Adrenal gland (tissue), 12 donors: ENCODE measurements around the gene LPAR5. TPM values are rescaled to one million over a fixed set of nuclear protein-coding genes. Genes with fewer than 3 reads are reported as not detected.

Experiments
- DNase-seq, 7 donors: peaks; one replicate each; pipeline ENCODE4 v3.0.0-alpha.2; 2019 to 2020
- H3K27ac ChIP-seq, 5 donors: fragments of 200-600 bp; sonication (generic) in 4 of 5; 1 replicate in 3 of 5; 2 replicates in 2 of 5; pipeline versions ENCODE4 v1.5.1 to v1.8.0; 2016 to 2020; ENCODE audit warnings: mild to moderate bottlenecking in 1 of 5
- H3K27me3 ChIP-seq: fragments of 200-600 bp; 2 replicates; pipeline ENCODE4 v1.8.0; 2021
- H3K36me3 ChIP-seq, 2 donors: fragments of 200-600 bp; replicated peaks in 1 of 2; 1 replicate in 1 of 2; 2 replicates in 1 of 2; pipeline versions ENCODE4 v1.5.1 to v1.8.0; 2018 to 2022
- H3K4me1 ChIP-seq, 2 donors: fragments of 200-600 bp; replicated peaks in 1 of 2; 1 replicate in 1 of 2; 2 replicates in 1 of 2; pipeline versions ENCODE4 v1.5.1 to v1.8.0; 2018 to 2021
- H3K4me3 ChIP-seq, 4 donors: fragments of 200-600 bp; sonication (generic) in 3 of 4; one replicate each; pipeline ENCODE4 v1.5.1; 2016 to 2018
- H3K9me3 ChIP-seq, 3 donors: fragments of 200-600 bp; sonication (generic) in 1 of 3; replicated peaks in 1 of 3; 1 replicate in 2 of 3; 2 replicates in 1 of 3; pipeline versions ENCODE4 v1.5.1 to v1.8.0; 2016 to 2021
- POLR2A ChIP-seq, 2 donors: fragments of 450-650 bp; IDR thresholded peaks; one replicate each; pipeline ENCODE4 v1.6.1; 2017; ENCODE audit warnings: antibody characterized with exemption in 2 of 2, mild to moderate bottlenecking in 2 of 2, moderate library complexity in 1 of 2
- WGBS, 4 donors: extraction: QIAGEN DNeasy Blood & Tissue Kit in 2 of 4; methylation state at CpG; one replicate each; pipeline versions ENCODE4 v1.1.5 to v1.1.7; 2013 to 2017; 5-methylcytosine and 5-hydroxymethylcytosine counted together
- intact Hi-C, 2 donors: fragments of 100-400 bp; cut with DNase I; formaldehyde crosslinking; loops; one replicate each; pipeline versions ENCODE4 v1.14.1 to v1.15.0; 2022 to 2023
- polyA plus RNA-seq, 3 donors: library from polyadenylated mRNA; stranded (reverse); fragments of 200-250 nt in 2 of 3; fragments of 350-450 nt in 1 of 3; fragmentation: Illumina TruSeq in 1 of 3; extraction: RNeasy Lipid Tissue Mini Kit (QIAGEN cat#74804) in 1 of 3; gene quantifications; one replicate each; pipeline ENCODE4 v1.2.3, GENCODE V29; 2013 to 2014
- total RNA-seq, 9 donors: library from RNA; depleted of rRNA in 4 of 9; stranded (reverse); fragments of >200 nt in 4 of 9; fragments of 120-200 nt in 1 of 9; fragmentation: NEBNext Ultra II Directional in 1 of 9; extraction: Animal tissue kit (Norgen Biotek cat#: 25700) in 1 of 9; gene quantifications; one replicate each; pipeline versions ENCODE4 v1.1.0 to v1.2.4, GENCODE V29; 2013 to 2023
- TF ChIP-seq, protein P1 (sequence below), 6 experiments: fragments of 450-650 bp in 4 of 6; fragments of 200-600 bp in 2 of 6; sonication (generic) in 1 of 6; IDR thresholded peaks; 1 replicate in 5 of 6; 2 replicates in 1 of 6; pipeline versions ENCODE4 v1.5.1 to v1.8.0; 2016 to 2021; ENCODE audit warnings: antibody characterized with exemption in 6 of 6, mild to moderate bottlenecking in 2 of 6, moderate library complexity in 1 of 6
- donor health status: healthy with polysubstance abuse.
- donor health status: Bipolar disorder and iron deficiency.
- donor health status: DM: yes; HTN: yes; CAD: no.
- donor health status: DM: no; HTN: no; CAD: no.
- donor health status: DM: no; HTN: no; CAD: no.
- donor health status: DM: yes; HTN: yes; CAD: no.

The LPAR5 gene
- total and polyA plus RNA-seq, 12 donors, result 0.28 to 11.6 (median 4.7) TPM

DNA sequence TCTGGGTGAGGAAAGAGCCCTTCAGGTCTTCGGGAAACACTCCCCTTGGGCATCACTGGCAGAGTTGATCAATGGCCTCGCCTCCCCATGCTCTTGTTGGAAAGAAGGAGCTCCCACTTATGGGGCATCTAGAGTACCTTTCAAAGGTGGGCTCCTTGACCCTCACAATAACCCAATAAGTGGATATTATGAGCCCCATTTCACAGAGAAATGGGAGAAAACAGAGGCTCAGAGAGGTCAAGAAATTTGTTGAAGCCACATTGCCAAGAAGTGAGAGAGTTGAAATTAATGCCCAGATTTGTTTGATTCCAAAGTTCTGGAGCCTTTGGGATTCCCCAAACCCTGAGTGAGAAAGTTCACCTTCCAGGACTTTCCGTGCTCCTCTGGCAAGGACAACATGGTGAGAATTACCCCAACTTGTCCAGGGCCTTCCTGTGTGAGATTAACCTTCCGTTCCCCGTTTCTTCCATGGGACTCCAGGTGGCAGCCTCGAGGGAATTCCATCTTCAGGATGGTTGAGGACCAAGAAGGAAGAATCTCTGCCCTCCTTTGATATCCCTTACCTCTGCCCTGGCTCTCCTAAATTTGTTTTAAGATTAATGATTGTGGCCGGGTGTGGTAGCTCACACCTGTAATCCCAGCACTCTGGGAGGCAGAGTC lies 21.1 kb downstream of the LPAR5 start:
- intact Hi-C loops, result loop anchor here in 1 of 2 donors (10.0 kb wide), 1 partner anchor 50 kb away; the partner anchor contains the start of gene ING4
- no peaks in the 10 kb centered on the region for H3K27me3 ChIP-seq
- DNase-seq, result peak in 1 of 7 donors; percentile 35
- H3K36me3 ChIP-seq, result no peaks in the 10 kb centered on the region
- H3K27ac ChIP-seq, result peak overlapping the region; percentile 73 to 95 (median 79)
- H3K4me3 ChIP-seq, result no peak overlapping the region
- TF ChIP-seq POLR2A (IDR thresholded peaks at IDR 0.05), result no peak
- TF ChIP-seq, protein P1, sequence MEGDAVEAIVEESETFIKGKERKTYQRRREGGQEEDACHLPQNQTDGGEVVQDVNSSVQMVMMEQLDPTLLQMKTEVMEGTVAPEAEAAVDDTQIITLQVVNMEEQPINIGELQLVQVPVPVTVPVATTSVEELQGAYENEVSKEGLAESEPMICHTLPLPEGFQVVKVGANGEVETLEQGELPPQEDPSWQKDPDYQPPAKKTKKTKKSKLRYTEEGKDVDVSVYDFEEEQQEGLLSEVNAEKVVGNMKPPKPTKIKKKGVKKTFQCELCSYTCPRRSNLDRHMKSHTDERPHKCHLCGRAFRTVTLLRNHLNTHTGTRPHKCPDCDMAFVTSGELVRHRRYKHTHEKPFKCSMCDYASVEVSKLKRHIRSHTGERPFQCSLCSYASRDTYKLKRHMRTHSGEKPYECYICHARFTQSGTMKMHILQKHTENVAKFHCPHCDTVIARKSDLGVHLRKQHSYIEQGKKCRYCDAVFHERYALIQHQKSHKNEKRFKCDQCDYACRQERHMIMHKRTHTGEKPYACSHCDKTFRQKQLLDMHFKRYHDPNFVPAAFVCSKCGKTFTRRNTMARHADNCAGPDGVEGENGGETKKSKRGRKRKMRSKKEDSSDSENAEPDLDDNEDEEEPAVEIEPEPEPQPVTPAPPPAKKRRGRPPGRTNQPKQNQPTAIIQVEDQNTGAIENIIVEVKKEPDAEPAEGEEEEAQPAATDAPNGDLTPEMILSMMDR (IDR thresholded peaks at IDR 0.05), result peak in 1 of 6 experiments; percentile 5
- H3K4me1 ChIP-seq, result peaks cover 24 to 27% of the 10 kb centered on the region in 2 donors
- WGBS, 4 donors, result 61 to 72% (median 65%) methylated on average over 5 to 7 of the region's 7 CpGs
- no peaks in the 10 kb centered on the region for H3K9me3 ChIP-seq

DNA sequence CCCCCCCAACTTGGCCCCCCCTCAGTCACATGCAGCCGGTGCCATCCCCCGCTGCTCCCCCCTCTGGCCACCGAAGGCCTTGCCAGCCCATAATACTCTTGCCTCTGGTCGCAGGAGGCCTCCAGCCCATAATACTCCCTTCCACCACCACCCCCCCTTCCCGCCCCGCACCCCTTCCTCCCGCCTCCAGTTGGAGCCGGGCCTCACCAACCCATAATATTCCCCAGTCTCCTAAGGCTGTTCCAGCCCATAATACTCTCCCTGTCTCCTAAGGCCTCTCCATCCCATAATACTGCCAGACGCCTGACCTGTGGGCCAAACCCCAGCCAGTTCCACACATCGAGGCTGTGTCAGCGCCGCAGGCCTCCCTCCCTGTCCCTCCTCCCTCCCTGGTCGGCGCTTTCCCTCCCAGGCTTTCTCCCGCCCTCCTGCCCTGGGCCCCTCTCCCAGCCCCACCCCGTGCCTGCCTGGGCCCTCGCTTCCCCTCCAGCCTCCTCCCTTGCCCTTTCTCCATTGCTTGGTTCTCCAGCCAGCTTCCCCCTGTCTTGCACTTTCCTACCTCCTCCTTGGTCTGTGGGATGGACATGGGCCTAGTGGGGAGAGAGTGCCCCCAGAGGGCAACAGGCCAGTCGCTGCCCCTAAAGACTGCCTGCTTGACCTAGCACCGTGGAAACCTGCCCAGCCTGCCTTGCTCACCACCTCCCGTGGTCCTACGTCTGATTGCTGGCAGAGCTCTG lies 21.8 kb downstream of the LPAR5 start:
- WGBS, 4 donors, result 2 to 6% (median 3%) methylated on average over 12 to 21 of the region's 21 CpGs

DNA sequence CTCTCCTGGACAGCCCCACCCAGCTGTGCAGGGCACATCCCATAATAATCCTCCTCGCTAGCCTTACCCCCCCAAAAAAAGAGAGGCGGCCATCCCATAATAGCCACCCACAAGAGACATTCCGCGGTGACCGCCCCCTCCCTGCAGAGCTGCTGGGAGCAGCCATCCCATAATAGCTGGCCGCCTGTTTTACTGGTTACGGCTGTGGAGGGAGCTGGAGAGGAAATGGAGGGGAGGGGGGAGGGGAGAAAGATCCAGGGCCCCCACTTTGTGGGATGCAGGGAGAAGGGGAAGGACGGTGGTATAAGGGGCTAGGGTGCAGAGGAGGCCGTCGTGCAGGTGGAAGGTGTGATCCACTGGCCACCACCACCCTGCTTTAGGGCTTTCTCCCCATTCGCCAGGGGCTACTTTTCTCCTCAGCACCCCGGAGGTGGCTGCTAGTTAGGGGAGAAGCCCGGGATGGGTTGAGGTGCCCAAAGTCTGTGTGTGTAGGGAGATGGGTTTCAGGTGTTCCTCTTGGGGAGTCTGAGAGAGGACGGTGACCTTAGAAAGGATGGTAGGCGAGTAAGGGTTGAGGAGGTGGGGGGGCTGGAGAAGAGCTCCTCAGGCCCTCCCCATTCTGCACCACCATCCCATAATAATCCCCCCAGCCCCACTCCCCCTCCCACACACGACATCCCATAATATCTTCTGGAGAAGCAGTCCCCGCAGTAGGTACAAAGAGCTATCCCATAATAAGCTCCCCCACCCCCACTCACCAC lies 22.6 kb downstream of the LPAR5 start:
- H3K36me3 ChIP-seq, result no peaks in the 10 kb centered on the region
- DNase-seq, result peak in 6 of 7 donors; percentile 51 to 82 (median 62)
- peaks cover 24 to 27% of the 10 kb centered on the region in 2 donors for H3K4me1 ChIP-seq
- intact Hi-C loops, result loop anchor here in 1 of 2 donors (10.0 kb wide), 1 partner anchor 52 kb away; the partner anchor contains the start of gene ING4
- H3K27ac ChIP-seq, result peak overlapping the region; percentile 41 to 95 (median 80)
- H3K27me3 ChIP-seq, result no peaks in the 10 kb centered on the region
- H3K9me3 ChIP-seq, result no peaks in the 10 kb centered on the region
- WGBS, 4 donors, result 0 to 4% (median 2%) methylated on average over 9 to 17 of the region's 17 CpGs
- peak overlapping the region in 1 of 4 donors; percentile 24 for H3K4me3 ChIP-seq
- TF ChIP-seq POLR2A (IDR thresholded peaks at IDR 0.05), result no peak
- TF ChIP-seq, protein P1 (IDR thresholded peaks at IDR 0.05), result no peak

More for the DNA sequence above, 21.8 kb downstream of the LPAR5 start:
- Histone ChIP-seq H3K9me3 (no peaks in the 10 kb centered on the region), H3K4me3 (no peak overlapping the region), H3K36me3 (no peaks in the 10 kb centered on the region), H3K4me1 (peaks cover 24 to 27% of the 10 kb centered on the region in 2 donors), H3K27me3 (no peaks in the 10 kb centered on the region), H3K27ac (peak overlapping the region; percentile 75 to 95 (median 80))
- DNase-seq, result peak; percentile 93 to 98 (median 96)
- TF ChIP-seq, protein P1 (IDR thresholded peaks at IDR 0.05), result peak in 3 of 6 experiments; percentile 17 to 23 (median 23)
- peak in 1 of 2 donors; percentile 58 for TF ChIP-seq POLR2A (IDR thresholded peaks at IDR 0.05)
- intact Hi-C loops, result loop anchor here in 1 of 2 donors (10.0 kb wide), 1 partner anchor 51 kb away; the partner anchor contains the start of gene ING4
